WTC11 (cell line): ENCODE measurements around the gene PRR5L.

ENCODE experiments used
- CTCF ChIP-seq: fragments of 200-600 bp; IDR thresholded peaks from 2 replicates; pipeline ENCODE4 v1.8.0; 2022; ENCODE audit warnings: antibody characterized with exemption
- JUN ChIP-seq: sonication (generic); formaldehyde crosslinking; IDR thresholded peaks from 2 replicates; pipeline ENCODE4 v1.8.0; 2023; ENCODE audit warnings: mild to moderate bottlenecking, missing genetic modification reagents
- MAX ChIP-seq: sonication (generic); formaldehyde crosslinking; IDR thresholded peaks from 2 replicates; pipeline ENCODE4 v1.8.0; 2022; ENCODE audit warnings: mild to moderate bottlenecking, missing genetic modification reagents
- NR1H2 ChIP-seq: sonication (generic); formaldehyde crosslinking; IDR thresholded peaks from 2 replicates; pipeline ENCODE4 v1.9.0; 2021; ENCODE audit warnings: mild to moderate bottlenecking, moderate library complexity, missing genetic modification reagents
- TCF7 ChIP-seq: sonication (generic); formaldehyde crosslinking; IDR thresholded peaks from 2 replicates; pipeline ENCODE4 v1.8.0; 2022; ENCODE audit warnings: mild to moderate bottlenecking, low read depth, missing genetic modification reagents, moderate library complexity
- TEAD4 ChIP-seq: sonication (generic); formaldehyde crosslinking; IDR thresholded peaks from 2 replicates; pipeline ENCODE4 v1.8.0; 2022; ENCODE audit warnings: mild to moderate bottlenecking, missing genetic modification reagents
- TP53 ChIP-seq: sonication (generic); formaldehyde crosslinking; IDR thresholded peaks from 2 replicates; pipeline ENCODE4 v1.8.1; 2023; ENCODE audit warnings: mild to moderate bottlenecking, missing genetic modification reagents
- ZNF317 ChIP-seq: sonication (generic); formaldehyde crosslinking; IDR thresholded peaks from 2 replicates; pipeline ENCODE4 v1.8.1; 2023; ENCODE audit warnings: low read depth, mild to moderate bottlenecking, moderate library complexity, missing genetic modification reagents, borderline replicate concordance
- TF ChIP-seq, protein P1 (sequence below): sonication (generic); formaldehyde crosslinking; IDR thresholded peaks from 2 replicates; pipeline ENCODE4 v1.8.0; 2022; ENCODE audit warnings: mild to moderate bottlenecking, missing genetic modification reagents

DNA sequence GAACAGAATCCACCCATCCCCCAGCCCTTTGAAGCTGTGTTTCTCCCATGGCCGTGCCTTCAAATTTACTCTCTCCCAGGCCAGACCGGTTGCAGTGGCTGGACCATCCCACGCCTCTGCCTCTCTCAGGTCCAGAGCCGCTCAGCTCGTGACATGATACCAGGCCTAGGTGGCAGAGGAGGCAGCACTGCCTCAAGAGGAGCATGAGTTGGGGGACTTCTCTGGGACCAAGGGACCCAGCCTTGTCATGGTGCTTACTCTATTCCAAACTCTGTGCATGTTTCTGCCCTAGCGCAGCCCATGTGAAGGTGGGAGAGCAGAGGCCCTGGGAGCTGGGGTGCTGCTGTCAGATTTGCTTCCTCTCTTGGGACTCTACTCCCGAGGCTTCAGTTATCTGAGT, 163.0 kb downstream of the PRR5L start:
- no peak for TF ChIP-seq CTCF
- TF ChIP-seq TCF7 = no peak
- TF ChIP-seq TEAD4 (CRISPR knock-in tag) = no peak
- TF ChIP-seq JUN (CRISPR knock-in tag) = no peak
- TF ChIP-seq TP53 = no peak
- no peak for TF ChIP-seq MAX (CRISPR knock-in tag)
- TF ChIP-seq, protein P1, sequence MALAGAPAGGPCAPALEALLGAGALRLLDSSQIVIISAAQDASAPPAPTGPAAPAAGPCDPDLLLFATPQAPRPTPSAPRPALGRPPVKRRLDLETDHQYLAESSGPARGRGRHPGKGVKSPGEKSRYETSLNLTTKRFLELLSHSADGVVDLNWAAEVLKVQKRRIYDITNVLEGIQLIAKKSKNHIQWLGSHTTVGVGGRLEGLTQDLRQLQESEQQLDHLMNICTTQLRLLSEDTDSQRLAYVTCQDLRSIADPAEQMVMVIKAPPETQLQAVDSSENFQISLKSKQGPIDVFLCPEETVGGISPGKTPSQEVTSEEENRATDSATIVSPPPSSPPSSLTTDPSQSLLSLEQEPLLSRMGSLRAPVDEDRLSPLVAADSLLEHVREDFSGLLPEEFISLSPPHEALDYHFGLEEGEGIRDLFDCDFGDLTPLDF (CRISPR knock-in tag) = no peak
- TF ChIP-seq NR1H2 (CRISPR knock-in tag) = no peak
- no peak for TF ChIP-seq ZNF317 (CRISPR knock-in tag)
